Measurements from ENCODE around the gene RXRB. TPM values are rescaled to one million over a fixed set of nuclear protein-coding genes. Genes with fewer than 3 reads are reported as not detected.

Gene RXRB
- total RNA-seq, 1 donor from 2014 or later: 46.6 TPM

GRCh38 chr6:33211666-33212422 lies 11.4 kb upstream of the RXRB start:
- Histone ChIP-seq H3K9me3 (no peaks in the 10 kb centered on the region), H3K4me1 (peaks cover 28% of the 10 kb centered on the region), H3K4me3 (no peak overlapping the region), H3K36me3 (peaks cover 21% of the 10 kb centered on the region), H3K27ac (no peak overlapping the region), H3K27me3 (no peaks in the 10 kb centered on the region)
- no peak for TF ChIP-seq CTCF (IDR thresholded peaks at IDR 0.05)
- intact Hi-C loops (cut with DNase I): no loop called here
- ATAC-seq (no peak), DNase-seq (no peak)

- H3K4me3 ChIP-seq: no peak overlapping the region
- ATAC-seq: no peak
- H3K27ac ChIP-seq: no peak overlapping the region
- intact Hi-C loops (cut with DNase I): no loop called here
- DNase-seq: no peak
- no peak for TF ChIP-seq CTCF (IDR thresholded peaks at IDR 0.05)
- peaks cover 28% of the 10 kb centered on the region for H3K4me1 ChIP-seq
- H3K27me3 ChIP-seq: no peaks in the 10 kb centered on the region
- no peaks in the 10 kb centered on the region for H3K9me3 ChIP-seq
- peaks cover 21% of the 10 kb centered on the region for H3K36me3 ChIP-seq
These were observed 10.7 kb upstream of the RXRB start for GRCh38 chr6:33211136-33211535.

GRCh38 chr6:33209856-33210255 lies 9.4 kb upstream of the RXRB start:
- DNase-seq: no peak
- no peak for TF ChIP-seq CTCF (IDR thresholded peaks at IDR 0.05)
- Histone ChIP-seq H3K4me1 (peaks cover 36% of the 10 kb centered on the region), H3K36me3 (peaks cover 21% of the 10 kb centered on the region), H3K9me3 (no peaks in the 10 kb centered on the region), H3K27me3 (no peaks in the 10 kb centered on the region), H3K4me3 (no peak overlapping the region), H3K27ac (no peak overlapping the region)
- intact Hi-C loops (cut with DNase I): no loop called here
- no peak for ATAC-seq

GRCh38 chr6:33208091-33208967 lies 7.9 kb upstream of the RXRB start, which contains the start of gene RING1:
RING1 (plus strand) TSS chr6:33208500; CDS start chr6:33208823, 323 bp downstream.
- H3K27ac ChIP-seq: peak within 1 kb of the TSS; percentile 96
- no peak for TF ChIP-seq CTCF (IDR thresholded peaks at IDR 0.05)
- H3K4me1 ChIP-seq: peaks cover 35% of the 10 kb centered on the region
- peak; percentile 87 for ATAC-seq
- H3K9me3 ChIP-seq: no peaks in the 10 kb centered on the region
- H3K27me3 ChIP-seq: no peaks in the 10 kb centered on the region
- peak; percentile 95 for DNase-seq
- peaks cover 30% of the 10 kb centered on the region for H3K36me3 ChIP-seq
- peak within 1 kb of the TSS; percentile 97 for H3K4me3 ChIP-seq
- intact Hi-C loops (cut with DNase I): no loop called here

GRCh38 chr6:33207552-33208090 lies 7.2 kb upstream of the RXRB start:
- H3K4me1 ChIP-seq: peaks cover 28% of the 10 kb centered on the region
- H3K4me3 ChIP-seq: peak overlapping the region; percentile 97
- H3K27me3 ChIP-seq: no peaks in the 10 kb centered on the region
- peaks cover 37% of the 10 kb centered on the region for H3K36me3 ChIP-seq
- no peaks in the 10 kb centered on the region for H3K9me3 ChIP-seq
- peak; percentile 7 for ATAC-seq
- intact Hi-C loops (cut with DNase I): no loop called here
- H3K27ac ChIP-seq: peak overlapping the region; percentile 96
- peak; percentile 85 for DNase-seq
- TF ChIP-seq CTCF (IDR thresholded peaks at IDR 0.05): no peak
